ENCODE measurements around the gene REXO1.

GRCh38 chr19:1813192-1814182, 34.8 kb downstream of the REXO1 start:
- TF ChIP-seq EZH2 (IDR thresholded peaks at IDR 0.05; ENCODE audit: low read depth), result no peak
- TF ChIP-seq, protein P1, sequence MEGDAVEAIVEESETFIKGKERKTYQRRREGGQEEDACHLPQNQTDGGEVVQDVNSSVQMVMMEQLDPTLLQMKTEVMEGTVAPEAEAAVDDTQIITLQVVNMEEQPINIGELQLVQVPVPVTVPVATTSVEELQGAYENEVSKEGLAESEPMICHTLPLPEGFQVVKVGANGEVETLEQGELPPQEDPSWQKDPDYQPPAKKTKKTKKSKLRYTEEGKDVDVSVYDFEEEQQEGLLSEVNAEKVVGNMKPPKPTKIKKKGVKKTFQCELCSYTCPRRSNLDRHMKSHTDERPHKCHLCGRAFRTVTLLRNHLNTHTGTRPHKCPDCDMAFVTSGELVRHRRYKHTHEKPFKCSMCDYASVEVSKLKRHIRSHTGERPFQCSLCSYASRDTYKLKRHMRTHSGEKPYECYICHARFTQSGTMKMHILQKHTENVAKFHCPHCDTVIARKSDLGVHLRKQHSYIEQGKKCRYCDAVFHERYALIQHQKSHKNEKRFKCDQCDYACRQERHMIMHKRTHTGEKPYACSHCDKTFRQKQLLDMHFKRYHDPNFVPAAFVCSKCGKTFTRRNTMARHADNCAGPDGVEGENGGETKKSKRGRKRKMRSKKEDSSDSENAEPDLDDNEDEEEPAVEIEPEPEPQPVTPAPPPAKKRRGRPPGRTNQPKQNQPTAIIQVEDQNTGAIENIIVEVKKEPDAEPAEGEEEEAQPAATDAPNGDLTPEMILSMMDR (conservative IDR thresholded peaks at IDR 0.05), result peak; percentile 15; the same call in 1 of the 2 replicates

Data from PC-9 (cell line).